ENCODE data around the gene PIN1. TPM values are rescaled to one million over a fixed set of nuclear protein-coding genes. Genes with fewer than 3 reads are reported as not detected.

PIN1 gene
- total RNA-seq, 1 experiment from 2014 or later: 63.3 TPM

- no peak for TF ChIP-seq CTCF (IDR thresholded peaks at IDR 0.05; ENCODE audit: insufficient read depth in 1 of 2, low read depth in 1 of 2, low read length in 1 of 2, severe bottlenecking in 1 of 2, unreplicated experiment in 1 of 2)
- no peak overlapping the region for H3K27ac Mint-ChIP-seq (ENCODE audit: unreplicated experiment)
- H3K27me3 ChIP-seq (replicated peaks; ENCODE audit: control insufficient read depth, insufficient read depth, low read length): no peaks in the 10 kb centered on the region
- CTCF ChIA-PET: no interaction called here
- no peaks in the 10 kb centered on the region for H3K36me3 ChIP-seq (ENCODE audit: control insufficient read depth, insufficient read depth, low read length)
- POLR2A ChIA-PET: no interaction called here
- H3K4me3 ChIP-seq (ENCODE audit: low read depth, low read length): no peak overlapping the region
- H3K27me3 Mint-ChIP-seq (ENCODE audit: insufficient read depth, unreplicated experiment): no peaks in the 10 kb centered on the region
- no peaks in the 10 kb centered on the region for H3K9me3 ChIP-seq
- H3K36me3 Mint-ChIP-seq (ENCODE audit: insufficient read depth, unreplicated experiment): peaks cover 26% of the 10 kb centered on the region
- peaks cover 13% of the 10 kb centered on the region for H3K4me1 ChIP-seq
- DNase-seq: no peak
- peaks cover 7% of the 10 kb centered on the region for H3K4me1 Mint-ChIP-seq (ENCODE audit: low read depth, unreplicated experiment)
- BruUV-seq (replicated peaks): no TSS peak
- no peak overlapping the region for H3K4me3 Mint-ChIP-seq (ENCODE audit: unreplicated experiment)
- intact Hi-C loops (cut with micrococcal nuclease; ENCODE audit: unreplicated experiment): no loop called here
- no peaks in the 10 kb centered on the region for H3K9me3 Mint-ChIP-seq (ENCODE audit: unreplicated experiment)
Observed at GRCh38 chr19:9823816-9824215, 11.3 kb upstream of the PIN1 start.

- CTCF ChIA-PET: interaction anchor here (0.6 kb wide), 1 partner anchor 64 kb away, joined by 3 read pairs; no protein-coding TSS in a partner anchor
- Mint-ChIP-seq H3K27ac (ENCODE audit: unreplicated experiment) (peak within 1 kb of the TSS; percentile 91), H3K36me3 (ENCODE audit: insufficient read depth, unreplicated experiment) (peaks cover 26% of the 10 kb centered on the region)
Observed at GRCh38 chr19:9827289-9828238, 7.6 kb upstream of the PIN1 start, which contains the start of gene UBL5. UBL5 (plus strand) TSS chr19:9827918; CDS start chr19:9828338, 420 bp downstream.

More at GRCh38 chr19:9827289-9828238, 7.6 kb upstream of the PIN1 start, which contains the start of gene UBL5:
- H3K9me3 ChIP-seq: no peaks in the 10 kb centered on the region
- TSS peak; percentile 77 for BruUV-seq (replicated peaks)
- DNase-seq: peak; percentile 93 to 94
- intact Hi-C loops (cut with micrococcal nuclease; ENCODE audit: unreplicated experiment): loop anchor here (1.0 to 5.0 kb wide), 2 partner anchors 8 to 1300 kb away; partner anchors contain the start of gene FBXL12
- H3K9me3 Mint-ChIP-seq (ENCODE audit: unreplicated experiment): no peaks in the 10 kb centered on the region
- H3K4me1 ChIP-seq: 0 out of 2 replicates have a peak, but pooled peaks cover 7% of the 10 kb centered on the region
- H3K36me3 ChIP-seq (ENCODE audit: control insufficient read depth, insufficient read depth, low read length): no peaks in the 10 kb centered on the region
- no peaks in the 10 kb centered on the region for H3K27me3 Mint-ChIP-seq (ENCODE audit: insufficient read depth, unreplicated experiment)
- peaks cover 7% of the 10 kb centered on the region for H3K4me1 Mint-ChIP-seq (ENCODE audit: low read depth, unreplicated experiment)
- H3K27me3 ChIP-seq (replicated peaks; ENCODE audit: control insufficient read depth, insufficient read depth, low read length): no peaks in the 10 kb centered on the region
- TF ChIP-seq CTCF (IDR thresholded peaks at IDR 0.05; ENCODE audit: insufficient read depth in 1 of 2, low read depth in 1 of 2, low read length in 1 of 2, severe bottlenecking in 1 of 2, unreplicated experiment in 1 of 2): no peak
- POLR2A ChIA-PET: interaction anchor here (0.6 to 1.7 kb wide), 5 partner anchors 9 to 182 kb away, joined by 3 to 9 read pairs (median 4); partner anchors contain the start of genes FBXL12 and ZNF846
- H3K4me3 Mint-ChIP-seq (ENCODE audit: unreplicated experiment): peak within 1 kb of the TSS; percentile 86
- peak within 1 kb of the TSS; percentile 58 for H3K4me3 ChIP-seq (ENCODE audit: low read depth, low read length)

All from Caco-2 (cell line).